PC-9 (cell line): ENCODE measurements around the gene EFNA2.

Source experiments
- EZH2 ChIP-seq: fragments of 200-600 bp; sonication (generic); IDR thresholded peaks from 2 replicates; pipeline ENCODE4 v1.8.0; 2017; ENCODE audit warnings: antibody characterized with exemption, low read depth
- TF ChIP-seq, protein P1 (sequence below): fragments of 200-600 bp; sonication (generic); conservative IDR thresholded peaks from 2 replicates; pipeline ENCODE4 v1.6.1; 2017; ENCODE audit warnings: mixed run types, antibody characterized with exemption, mild to moderate bottlenecking, moderate library complexity

DNA sequence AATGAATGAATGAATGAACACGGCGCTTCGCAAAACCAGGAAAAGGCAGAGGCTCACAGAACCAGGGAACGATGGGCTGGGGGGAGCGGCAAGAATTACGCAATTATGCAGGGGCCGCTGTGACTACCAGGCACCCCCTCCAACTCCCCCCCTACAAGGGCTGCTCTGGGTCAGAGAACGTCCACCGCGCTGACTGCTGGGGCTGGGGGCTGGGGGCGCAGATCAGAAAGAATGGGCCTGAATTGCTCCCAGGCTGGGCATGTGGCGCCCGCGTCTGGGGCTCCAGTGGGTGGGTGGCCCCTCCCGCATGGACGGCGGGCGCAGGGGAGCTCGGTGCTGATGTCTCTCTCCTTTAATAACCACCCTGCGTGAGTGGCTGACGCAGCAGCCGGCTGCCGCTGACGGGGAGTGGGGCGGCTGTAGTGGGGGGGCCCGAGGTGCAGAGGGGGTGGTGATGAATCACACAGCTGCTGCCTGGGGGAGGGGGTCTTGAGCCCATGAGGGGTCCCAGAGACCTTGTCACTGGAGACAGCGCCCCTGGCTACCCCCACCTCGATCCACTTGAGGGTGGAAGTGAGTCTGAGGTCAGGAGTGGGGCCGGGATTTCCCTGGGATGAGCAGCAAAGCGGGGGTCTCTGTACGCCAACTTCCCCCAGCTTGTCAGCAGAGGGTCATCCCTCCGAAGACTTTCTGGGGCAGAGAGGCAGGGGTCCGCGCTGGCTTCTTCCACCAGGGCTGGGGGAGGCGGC, 18.0 kb upstream of the EFNA2 start:
- TF ChIP-seq, protein P1, sequence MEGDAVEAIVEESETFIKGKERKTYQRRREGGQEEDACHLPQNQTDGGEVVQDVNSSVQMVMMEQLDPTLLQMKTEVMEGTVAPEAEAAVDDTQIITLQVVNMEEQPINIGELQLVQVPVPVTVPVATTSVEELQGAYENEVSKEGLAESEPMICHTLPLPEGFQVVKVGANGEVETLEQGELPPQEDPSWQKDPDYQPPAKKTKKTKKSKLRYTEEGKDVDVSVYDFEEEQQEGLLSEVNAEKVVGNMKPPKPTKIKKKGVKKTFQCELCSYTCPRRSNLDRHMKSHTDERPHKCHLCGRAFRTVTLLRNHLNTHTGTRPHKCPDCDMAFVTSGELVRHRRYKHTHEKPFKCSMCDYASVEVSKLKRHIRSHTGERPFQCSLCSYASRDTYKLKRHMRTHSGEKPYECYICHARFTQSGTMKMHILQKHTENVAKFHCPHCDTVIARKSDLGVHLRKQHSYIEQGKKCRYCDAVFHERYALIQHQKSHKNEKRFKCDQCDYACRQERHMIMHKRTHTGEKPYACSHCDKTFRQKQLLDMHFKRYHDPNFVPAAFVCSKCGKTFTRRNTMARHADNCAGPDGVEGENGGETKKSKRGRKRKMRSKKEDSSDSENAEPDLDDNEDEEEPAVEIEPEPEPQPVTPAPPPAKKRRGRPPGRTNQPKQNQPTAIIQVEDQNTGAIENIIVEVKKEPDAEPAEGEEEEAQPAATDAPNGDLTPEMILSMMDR, result no peak
- TF ChIP-seq EZH2, result no peak
